Small intestine (tissue), 7 donors: ENCODE results near the gene KNOP1. TPM values are rescaled to one million over a fixed set of nuclear protein-coding genes. Genes with fewer than 3 reads are reported as not detected.
A peak's percentile ranks its signal among the peaks of the same experiment; 100 is the strongest.

ENCODE experiments used
- DNase-seq, 2 donors: peaks; one replicate each; pipeline versions ENCODE4 v3.0.0 to v3.0.0-alpha.2; 2013
- FAIRE-seq: peaks from 2 replicates; lab custom pipeline; 2012; peaks lifted over from hg19 to GRCh38; lab: Jason Lieb, UNC
- H3K27ac ChIP-seq, 3 donors: one replicate each; pipeline ENCODE4 v1.5.1; 2013; ENCODE audit warnings: low read length in 2 of 3, mild to moderate bottlenecking in 2 of 3, control low read depth in 1 of 3, inconsistent platforms in 1 of 3, low read depth in 1 of 3, moderate library complexity in 1 of 3
- H3K27me3 ChIP-seq, 3 donors: one replicate each; pipeline ENCODE4 v1.6.1; 2013; ENCODE audit warnings: low read length in 3 of 3, inconsistent platforms in 1 of 3; ENCODE audit not compliant: control insufficient read depth in 3 of 3, insufficient read depth in 3 of 3
- H3K36me3 ChIP-seq, 3 donors: one replicate each; pipeline ENCODE4 v1.6.1; 2013; ENCODE audit warnings: low read length in 3 of 3, inconsistent platforms in 1 of 3, low read depth in 1 of 3, mild to moderate bottlenecking in 1 of 3, moderate library complexity in 1 of 3; ENCODE audit not compliant: control insufficient read depth in 3 of 3, insufficient read depth in 2 of 3
- H3K4me1 ChIP-seq, 3 donors: one replicate each; pipeline ENCODE4 v1.6.1; 2013; ENCODE audit warnings: low read length in 2 of 3, inconsistent platforms in 1 of 3, low read depth in 1 of 3, mild to moderate bottlenecking in 1 of 3, moderate library complexity in 1 of 3; ENCODE audit not compliant: control insufficient read depth in 3 of 3, insufficient read depth in 2 of 3
- H3K4me3 ChIP-seq, 3 donors: one replicate each; pipeline ENCODE4 v1.5.1; 2013; ENCODE audit warnings: low read length in 3 of 3, control low read depth in 1 of 3, inconsistent platforms in 1 of 3, low read depth in 1 of 3, mild to moderate bottlenecking in 1 of 3, moderate library complexity in 1 of 3
- H3K9me3 ChIP-seq, 2 donors: one replicate each; pipeline ENCODE4 v1.6.1; 2013; ENCODE audit warnings: low read depth in 1 of 2, low read length in 1 of 2; ENCODE audit not compliant: control insufficient read depth in 2 of 2, insufficient read depth in 1 of 2
- WGBS, 3 donors: extraction: QIAGEN DNeasy Blood & Tissue Kit; methylation state at CpG; one replicate each; pipeline ENCODE4 v1.1.7; 2013; 5-methylcytosine and 5-hydroxymethylcytosine counted together
- polyA plus RNA-seq, 4 donors: library from polyadenylated mRNA; stranded (reverse) in 3 of 4; unstranded in 1 of 4; fragments of 200-250 nt in 3 of 4; fragments of 120-200 nt in 1 of 4; gene quantifications; one replicate each; pipeline versions ENCODE4 v1.2.1 to v1.2.3, GENCODE V29; 2013
- donor health status: healthy with polysubstance abuse.
- donor health status: control.
- donor health status: control.
- donor health status: Bipolar disorder and iron deficiency.
- donor health status: healthy.

Gene KNOP1
- polyA plus RNA-seq, 4 donors = 9.6 to 29.6 (median 14.1) TPM

DNA sequence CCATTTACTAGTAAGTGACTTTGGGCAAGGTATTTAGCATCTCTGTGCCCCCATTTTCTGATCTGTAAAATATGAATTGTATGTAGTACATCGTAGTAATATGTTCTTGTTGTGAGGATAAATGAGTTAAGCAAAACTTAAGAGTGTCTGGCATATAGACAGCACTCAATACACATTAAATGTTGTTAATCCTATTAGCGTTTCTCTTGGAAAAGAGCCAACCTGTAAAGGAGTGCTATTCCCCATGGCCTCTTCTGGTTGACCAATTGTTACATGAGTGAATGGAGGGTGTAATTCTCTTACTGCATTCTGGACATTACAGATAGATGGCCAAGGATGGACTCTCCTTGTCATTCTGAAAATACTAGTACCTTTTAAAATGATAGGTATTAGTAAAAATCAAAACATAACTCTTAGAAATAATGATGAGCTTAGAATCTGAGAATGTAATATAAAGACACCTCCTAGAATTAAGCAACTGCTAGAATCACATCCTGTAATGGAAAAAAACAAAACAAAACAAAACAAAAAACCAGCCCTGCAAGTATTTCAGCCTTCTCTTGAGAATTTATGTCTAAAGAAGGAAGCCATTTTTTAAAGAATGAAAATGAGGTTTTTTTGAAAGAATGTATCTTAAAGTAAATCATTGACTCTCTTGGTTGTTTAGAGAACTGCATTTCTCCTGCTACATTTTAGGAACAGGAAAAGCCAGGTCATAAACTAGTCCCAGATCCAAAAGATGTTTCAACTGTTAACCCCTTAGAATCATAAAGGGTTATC, 30.6 kb upstream of the KNOP1 start:
- DNase-seq = no peak
- Histone ChIP-seq H3K9me3 (no peaks in the 10 kb centered on the region), H3K27ac (no peak overlapping the region), H3K36me3 (no peaks in the 10 kb centered on the region), H3K27me3 (no peaks in the 10 kb centered on the region), H3K4me1 (peaks cover 0 to 23% (median 3%) of the 10 kb centered on the region in 3 donors), H3K4me3 (no peak overlapping the region)
- WGBS, 3 donors = 45 to 57% (median 52%) methylated on average over 2 of the region's 2 CpGs
- FAIRE-seq = no peak

DNA sequence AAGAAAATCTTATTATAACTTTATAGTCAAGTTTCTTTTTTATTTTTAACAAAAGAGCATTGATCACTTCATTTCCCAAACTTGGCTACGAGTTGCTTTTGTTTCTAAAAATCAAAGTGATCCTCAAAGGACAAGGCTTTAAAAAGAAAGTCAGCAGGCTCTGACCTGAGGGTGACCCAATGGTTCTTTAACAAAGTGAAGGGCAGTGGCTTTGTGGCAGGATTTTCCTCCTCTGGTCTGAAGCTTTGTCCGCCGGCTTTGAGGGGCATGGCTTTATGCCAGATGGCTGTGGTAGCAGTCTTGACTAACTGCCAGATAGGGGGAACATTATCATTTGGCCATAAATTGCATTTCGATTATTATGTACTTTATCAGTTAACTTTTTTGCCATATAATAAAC, 28.5 kb upstream of the KNOP1 start:
- FAIRE-seq (no peak), DNase-seq (no peak)
- H3K4me3 ChIP-seq = no peak overlapping the region
- no peaks in the 10 kb centered on the region for H3K9me3 ChIP-seq
- H3K4me1 ChIP-seq = peaks cover 0 to 25% (median 3%) of the 10 kb centered on the region in 3 donors
- H3K27ac ChIP-seq = no peak overlapping the region
- WGBS, 3 donors = 31 to 38% (median 32%) methylated on average over 4 of the region's 4 CpGs
- no peaks in the 10 kb centered on the region for H3K27me3 ChIP-seq
- H3K36me3 ChIP-seq = no peaks in the 10 kb centered on the region

DNA sequence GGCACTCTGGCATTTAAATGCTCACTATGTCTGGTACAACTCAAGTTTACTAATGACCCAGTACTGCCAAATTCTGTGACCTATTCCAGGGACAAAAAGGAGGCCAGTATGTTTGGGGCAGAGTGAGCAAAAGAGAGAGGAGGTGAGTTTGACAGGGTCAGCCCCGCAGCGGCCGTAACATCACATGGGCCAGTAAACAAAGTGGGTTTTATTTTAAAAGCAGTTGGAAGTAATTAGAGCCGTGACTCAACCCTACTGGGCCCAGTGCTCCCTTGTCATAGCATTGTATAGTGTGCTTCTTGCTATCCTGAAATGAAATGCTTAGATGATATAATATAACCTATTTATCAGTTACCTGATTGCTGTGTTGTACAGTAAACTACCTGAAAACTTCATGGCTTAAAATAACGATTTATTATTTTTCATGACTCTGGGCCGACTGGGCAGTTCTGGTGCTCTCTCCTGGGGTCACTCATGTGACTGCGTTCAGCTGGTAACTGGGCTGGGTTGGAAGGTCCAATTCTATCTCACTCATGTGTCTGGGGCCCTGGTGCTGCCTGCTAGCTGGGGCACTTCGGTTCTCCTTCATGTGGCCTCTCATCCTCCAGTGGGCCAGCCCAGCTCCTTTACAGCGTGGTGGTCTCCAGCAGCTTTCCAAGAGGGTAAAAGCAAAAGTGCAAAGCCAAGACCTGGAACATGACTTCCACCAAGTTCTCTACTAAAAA, 27.4 kb upstream of the KNOP1 start:
- Histone ChIP-seq H3K27me3 (no peaks in the 10 kb centered on the region), H3K9me3 (no peaks in the 10 kb centered on the region), H3K4me3 (no peak overlapping the region), H3K27ac (no peak overlapping the region), H3K36me3 (no peaks in the 10 kb centered on the region), H3K4me1 (peaks cover 0 to 25% (median 3%) of the 10 kb centered on the region in 3 donors)
- WGBS, 3 donors = 75 to 87% (median 86%) methylated on average over 9 of the region's 9 CpGs
- FAIRE-seq (no peak), DNase-seq (peak in 1 of 2 donors; percentile 50)

DNA sequence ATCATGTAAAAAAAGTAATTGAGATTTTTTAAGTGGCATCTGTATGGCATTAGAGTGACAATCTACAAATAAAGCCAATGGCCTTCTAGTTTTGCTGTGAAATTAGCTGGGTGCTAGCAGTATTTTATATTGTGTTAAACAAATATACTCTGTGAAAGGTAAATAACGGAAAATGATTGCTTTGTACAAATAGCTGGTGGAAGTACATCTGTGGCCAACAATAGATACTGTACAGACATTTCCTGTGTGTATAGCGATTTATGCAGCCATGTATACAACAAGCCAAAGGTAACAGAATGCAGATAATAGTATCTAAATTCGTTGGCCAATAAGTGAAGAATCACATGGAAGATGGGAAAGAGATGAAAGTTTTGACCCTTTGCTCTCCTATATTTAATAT, 26.6 kb upstream of the KNOP1 start:
- H3K27ac ChIP-seq = no peak overlapping the region

DNA sequence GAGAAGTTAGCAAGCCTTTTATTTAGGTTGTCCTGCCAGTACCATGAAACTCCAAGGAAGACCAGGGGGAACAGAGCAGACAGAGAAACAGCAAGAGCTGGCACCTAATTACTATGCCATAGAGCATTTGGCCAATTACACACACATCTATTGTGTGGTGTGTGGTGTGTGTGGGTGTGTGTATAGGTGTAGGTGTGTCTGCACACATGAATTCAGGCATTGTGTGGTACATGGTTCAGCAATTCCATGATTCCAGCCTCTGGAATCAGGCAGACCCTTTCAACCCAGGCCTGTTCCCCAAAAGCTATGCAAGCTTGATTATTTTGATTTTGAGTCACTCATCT, 25.8 kb upstream of the KNOP1 start:
- DNase-seq (no peak), FAIRE-seq (no peak)
- peak overlapping the region in 1 of 3 donors; percentile 70 for H3K27ac ChIP-seq
- H3K9me3 ChIP-seq = no peaks in the 10 kb centered on the region
- no peak overlapping the region for H3K4me3 ChIP-seq
- peaks cover 0 to 5% (median 0%) of the 10 kb centered on the region in 3 donors for H3K36me3 ChIP-seq
- peaks cover 0 to 25% (median 3%) of the 10 kb centered on the region in 3 donors for H3K4me1 ChIP-seq
- H3K27me3 ChIP-seq = no peaks in the 10 kb centered on the region

More for the DNA sequence above, 26.6 kb upstream of the KNOP1 start:
- Histone ChIP-seq H3K9me3 (no peaks in the 10 kb centered on the region), H3K27me3 (no peaks in the 10 kb centered on the region), H3K4me1 (peaks cover 0 to 25% (median 3%) of the 10 kb centered on the region in 3 donors), H3K4me3 (no peak overlapping the region), H3K36me3 (no peaks in the 10 kb centered on the region)
- 64 to 69% (median 66%) methylated on average over 3 of the region's 3 CpGs for WGBS, 3 donors
- FAIRE-seq (no peak), DNase-seq (peak in 1 of 2 donors; percentile 2)

DNA sequence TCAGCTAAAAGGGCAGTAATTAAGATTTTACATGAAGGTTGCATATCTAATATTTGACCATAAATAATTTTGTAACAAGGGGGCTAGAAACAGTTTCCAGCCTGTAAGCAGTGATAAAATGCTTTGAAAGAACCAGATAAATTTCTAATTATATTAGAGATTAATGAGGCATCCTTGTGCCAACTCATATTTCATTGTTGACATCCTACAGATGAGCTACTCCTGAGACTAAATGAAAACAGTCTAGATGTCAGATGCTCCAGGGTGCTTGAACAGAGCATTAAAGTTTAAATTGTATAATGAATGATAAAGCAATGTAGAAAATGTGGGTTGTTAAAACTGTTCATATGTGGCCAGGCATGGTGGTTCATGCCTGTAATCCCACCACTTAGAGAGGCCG, 23.3 kb upstream of the KNOP1 start:
- no peak for FAIRE-seq
- WGBS, 3 donors = 88 to 94% (median 93%) methylated on average over 1 of the region's 1 CpG
- Histone ChIP-seq H3K4me3 (no peak overlapping the region), H3K36me3 (peaks cover 0 to 16% (median 0%) of the 10 kb centered on the region in 3 donors), H3K9me3 (no peaks in the 10 kb centered on the region), H3K27me3 (no peaks in the 10 kb centered on the region), H3K4me1 (peaks cover 0 to 25% (median 3%) of the 10 kb centered on the region in 3 donors), H3K27ac (no peak overlapping the region)
- no peak for DNase-seq

DNA sequence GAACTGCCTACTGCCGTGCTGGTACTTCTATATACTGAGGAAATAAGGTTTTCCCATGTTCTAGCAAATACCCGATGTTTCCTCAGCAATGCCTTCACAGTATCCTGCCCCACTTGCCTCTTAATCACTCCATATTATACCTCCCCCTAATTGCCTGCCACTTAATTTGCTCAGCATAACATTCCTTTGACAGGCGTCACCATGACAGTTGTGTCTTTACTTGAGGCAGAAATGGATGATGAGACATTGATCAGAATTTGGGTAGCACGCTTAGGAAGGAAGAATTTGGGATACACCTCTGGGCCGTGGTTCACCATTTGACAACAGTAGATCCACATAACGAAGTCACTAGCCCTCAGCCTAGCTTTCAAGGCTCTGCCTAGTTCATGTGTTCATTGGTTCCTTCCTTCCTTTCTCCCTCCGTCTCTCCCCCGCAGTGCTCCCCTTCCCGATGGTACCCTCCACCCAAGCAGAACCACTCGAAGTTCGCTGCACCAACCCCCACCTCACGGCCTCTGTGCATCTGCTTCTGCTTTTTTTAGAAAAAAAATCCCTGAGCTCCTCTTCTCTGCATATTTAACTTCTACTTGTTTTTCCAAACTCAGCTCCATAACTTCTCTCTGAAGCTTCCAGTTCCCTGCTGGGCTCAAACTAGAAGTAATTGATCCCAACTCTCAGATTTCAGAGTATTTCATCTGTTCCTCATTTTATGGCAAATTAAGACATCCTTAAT, 19.4 kb upstream of the KNOP1 start:
- Histone ChIP-seq H3K27ac (no peak overlapping the region), H3K9me3 (no peaks in the 10 kb centered on the region), H3K4me1 (no peaks in the 10 kb centered on the region), H3K36me3 (peaks cover 0 to 39% (median 3%) of the 10 kb centered on the region in 3 donors), H3K4me3 (no peak overlapping the region), H3K27me3 (no peaks in the 10 kb centered on the region)
- FAIRE-seq (no peak), DNase-seq (no peak)
- WGBS, 3 donors = 77 to 92% (median 83%) methylated on average over 12 of the region's 12 CpGs
